SK-N-SH (cell line): ENCODE data around the gene DDRGK1. TPM values are rescaled to one million over a fixed set of nuclear protein-coding genes. Genes with fewer than 3 reads are reported as not detected.
"Not testable (repeated sequence)": the region's sequence is repeated elsewhere in the genome, so short reads cannot be mapped to it uniquely, and the experiment has no call there.

Source experiments
- CTCF ChIA-PET: fragments of 300-600, 350-600 bp; formaldehyde crosslinking; extraction: SDS; loops from one replicate; lab custom pipeline; 2021; lab: Yijun Ruan, JAX
- POLR2A ChIA-PET: fragments of 350-600 bp; sonication (Branson Sonifier 250); formaldehyde crosslinking; extraction: SDS; loops from one replicate; lab custom pipeline; 2020; ENCODE audit warnings: antibody characterized with exemption, inconsistent platforms; lab: Yijun Ruan, JAX
- DNase-seq: peaks from one replicate; pipeline ENCODE4 v3.0.0; 2012
- H2AFZ ChIP-seq: fragments of 200-600 bp; sonication (generic); 2 replicates; pipeline ENCODE4 v1.8.1; 2016; ENCODE audit warnings: antibody characterized with exemption, mild to moderate bottlenecking, low read depth
- H3F3A ChIP-seq: fragments of 200-600 bp; sonication (generic); replicated peaks from 2 replicates; pipeline ENCODE3; 2016; ENCODE audit warnings: antibody characterized with exemption, mild to moderate bottlenecking; ENCODE audit not compliant: insufficient read depth
- H3K27ac ChIP-seq, 2 experiments: fragments of 200-500 bp in 1 of 2; fragments of 200-600 bp in 1 of 2; sonication (Bioruptor generic) in 1 of 2; sonication (generic), shearing (Covaris generic) in 1 of 2; 2 replicates each; pipeline versions ENCODE4 v1.5.1 to v1.6.1; 2014 to 2016; ENCODE audit warnings: low read depth in 2 of 2, inconsistent platforms in 1 of 2, low read length in 1 of 2, mild to moderate bottlenecking in 1 of 2, mixed read lengths in 1 of 2
- H3K27me3 ChIP-seq: fragments of 200-600 bp; sonication (generic), shearing (Covaris generic); 2 replicates; pipeline ENCODE4 v1.6.1; 2016; ENCODE audit warnings: mixed run types; ENCODE audit not compliant: insufficient read depth
- H3K36me3 ChIP-seq, 2 experiments: fragments of 200-500 bp in 1 of 2; fragments of 200-600 bp in 1 of 2; sonication (Bioruptor generic) in 1 of 2; sonication (generic) in 1 of 2; replicated peaks in 1 of 2; 2 replicates each; pipeline versions ENCODE3 to v1.5.1; 2014 to 2016; ENCODE audit warnings: low read length in 1 of 2, mild to moderate bottlenecking in 1 of 2; ENCODE audit not compliant: insufficient read depth in 2 of 2, control insufficient read depth in 1 of 2
- H3K4me1 ChIP-seq, 2 experiments: fragments of 200-500 bp in 1 of 2; fragments of 200-600 bp in 1 of 2; sonication (Bioruptor generic) in 1 of 2; sonication (generic), shearing (Covaris generic) in 1 of 2; 2 replicates each; pipeline versions ENCODE4 v1.5.1 to v1.6.1; 2014 to 2016; ENCODE audit warnings: low read depth in 1 of 2, low read length in 1 of 2, mixed run types in 1 of 2; ENCODE audit not compliant: insufficient read depth in 2 of 2, control insufficient read depth in 1 of 2
- H3K4me2 ChIP-seq: fragments of 200-600 bp; sonication (generic), shearing (Covaris generic); 2 replicates; pipeline ENCODE4 v1.6.1; 2017; ENCODE audit warnings: mixed run types
- H3K4me3 ChIP-seq, 2 experiments: fragments of 200-500 bp in 1 of 2; fragments of 200-600 bp in 1 of 2; sonication (Bioruptor generic) in 1 of 2; sonication (generic), shearing (Covaris generic) in 1 of 2; 2 replicates each; pipeline versions ENCODE4 v1.5.1 to v1.8.1; 2014 to 2016; ENCODE audit warnings: low read depth in 2 of 2, inconsistent platforms in 1 of 2, low read length in 1 of 2, mild to moderate bottlenecking in 1 of 2, mixed read lengths in 1 of 2, moderate library complexity in 1 of 2
- H3K79me2 ChIP-seq: fragments of 200-600 bp; sonication (generic); 2 replicates; pipeline ENCODE4 v1.8.1; 2017; ENCODE audit warnings: mild to moderate bottlenecking; ENCODE audit not compliant: insufficient read depth
- H3K9ac ChIP-seq: fragments of 200-600 bp; sonication (generic); 2 replicates; pipeline ENCODE4 v1.6.1; 2017; ENCODE audit warnings: mixed run types
- H3K9me2 ChIP-seq: fragments of 200-600 bp; sonication (generic); 2 replicates; pipeline ENCODE4 v1.6.1; 2017; ENCODE audit warnings: mixed run types
- H3K9me3 ChIP-seq: fragments of 200-600 bp; sonication (generic); 2 replicates; pipeline ENCODE4 v1.6.1; 2017; ENCODE audit warnings: mixed run types, mild to moderate bottlenecking, moderate library complexity
- H4K20me1 ChIP-seq: fragments of 200-600 bp; sonication (generic); 2 replicates; pipeline ENCODE4 v1.6.1; 2017; ENCODE audit warnings: mild to moderate bottlenecking, mixed run types; ENCODE audit not compliant: insufficient read depth
- CTCF ChIP-seq: fragments of 200-600 bp; sonication (generic); IDR thresholded peaks from 2 replicates; pipeline ENCODE4 v1.6.1; 2017; ENCODE audit warnings: antibody characterized with exemption, mild to moderate bottlenecking, moderate library complexity
- ELF1 ChIP-seq: IDR thresholded peaks from 2 replicates; pipeline ENCODE4 v1.4.0; 2012
- FOXM1 ChIP-seq: IDR thresholded peaks from 2 replicates; pipeline ENCODE4 v1.4.0; 2012; ENCODE audit warnings: low read depth, mild to moderate bottlenecking
- JUND ChIP-seq: IDR thresholded peaks from 2 replicates; pipeline ENCODE4 v1.4.0; 2012
- MAX ChIP-seq: IDR thresholded peaks from 2 replicates; pipeline ENCODE4 v1.4.0; 2012; ENCODE audit warnings: low read depth
- MXI1 ChIP-seq: IDR thresholded peaks from 2 replicates; pipeline ENCODE4 v1.6.1; 2012; ENCODE audit warnings: mild to moderate bottlenecking, low read depth, low read length, improper control_type of control experiment
- PBX3 ChIP-seq: IDR thresholded peaks from 2 replicates; pipeline ENCODE4; 2012
- POLR2AphosphoS5 ChIP-seq: IDR thresholded peaks from 2 replicates; pipeline ENCODE4 v1.6.1; 2012; ENCODE audit warnings: low read depth, low read length
- RAD21 ChIP-seq: IDR thresholded peaks from 2 replicates; pipeline ENCODE4 v1.6.1; 2012; ENCODE audit warnings: mild to moderate bottlenecking, low read length
- RXRA ChIP-seq: IDR thresholded peaks from 2 replicates; pipeline ENCODE4 v1.4.0; 2012; ENCODE audit warnings: low read depth, mild to moderate bottlenecking, borderline replicate concordance
- TAF1 ChIP-seq: IDR thresholded peaks from 2 replicates; pipeline ENCODE4 v1.6.1; 2012; ENCODE audit warnings: low read depth, mild to moderate bottlenecking, low read length, moderate library complexity, borderline replicate concordance
- USF2 ChIP-seq: fragments of 150-350 bp; IDR thresholded peaks from 2 replicates; pipeline ENCODE4 v1.6.1; 2017; ENCODE audit warnings: antibody characterized with exemption, low read length, low read depth, borderline replicate concordance
- WGBS: methylation state at CpG from one replicate; pipeline ENCODE4 v1.1.6; 2017; ENCODE audit warnings: low lambda C conversion rate; 5-methylcytosine and 5-hydroxymethylcytosine counted together
- polyA plus RNA-seq, 3 experiments: library from polyadenylated mRNA; depleted of rRNA; stranded (reverse); fragments of >200 nt; gene quantifications; 2 replicates each; pipeline ENCODE4 v1.2.3, GENCODE V29; 2012

DDRGK1 gene
- polyA plus RNA-seq, 1 of the 3 experiments (the other 2 are of a cell fraction), result 70.6 TPM

- H3K36me3 ChIP-seq, result no peaks in the 10 kb centered on the region
- no peak overlapping the region for H3K4me2 ChIP-seq
- WGBS, result 99% methylated on average over 3 of the region's 3 CpGs
- H3K4me3 ChIP-seq, result no peak overlapping the region
- no peak overlapping the region for H3K27ac ChIP-seq
- CTCF ChIA-PET, result interaction anchor here (0.8 to 2.1 kb wide), 2 partner anchors 9 to 35 kb away, joined by 3 to 6 read pairs; no protein-coding TSS in a partner anchor
- DNase-seq, result no peak
- POLR2A ChIA-PET, result no interaction called here
- H3K27me3 ChIP-seq, result no peaks in the 10 kb centered on the region
- peaks cover 10% of the 10 kb centered on the region for H3F3A ChIP-seq
- no peaks in the 10 kb centered on the region for H3K79me2 ChIP-seq
- H3K9me2 ChIP-seq, result no peaks in the 10 kb centered on the region
- H3K9me3 ChIP-seq, result no peaks in the 10 kb centered on the region
- no peak overlapping the region for H3K9ac ChIP-seq
- no peaks in the 10 kb centered on the region for H4K20me1 ChIP-seq
- no peak for TF ChIP-seq POLR2AphosphoS5
- TF ChIP-seq JUND, result no peak
- TF ChIP-seq PBX3, result no peak
- TF ChIP-seq RXRA, result no peak
- no peak for TF ChIP-seq FOXM1
- TF ChIP-seq USF2, result no peak
- TF ChIP-seq CTCF, result no peak
- TF ChIP-seq RAD21, result no peak
- TF ChIP-seq MXI1, result no peak
- no peak for TF ChIP-seq ELF1
- TF ChIP-seq MAX, result no peak
- TF ChIP-seq TAF1, result no peak
- no peaks in the 10 kb centered on the region for H3K4me1 ChIP-seq
- no peak overlapping the region for H2AFZ ChIP-seq
These were observed 20.4 kb downstream of the DDRGK1 start for GRCh38 chr20:3183896-3184612.

- H3K27ac ChIP-seq, H3K9ac ChIP-seq, H3K79me2 ChIP-seq, H3K36me3 ChIP-seq, POLR2A ChIA-PET, H3K4me1 ChIP-seq, H3K4me2 ChIP-seq, H4K20me1 ChIP-seq, H3K4me3 ChIP-seq, H2AFZ ChIP-seq, DNase-seq, H3K27me3 ChIP-seq, CTCF ChIA-PET, H3K9me3 ChIP-seq, H3K9me2 ChIP-seq: not testable (repeated sequence)
- peaks cover 12% of the 10 kb centered on the region for H3F3A ChIP-seq
- WGBS, result over 99% methylated on average over 5 of the region's 5 CpGs
These were observed 22.1 kb downstream of the DDRGK1 start for GRCh38 chr20:3182429-3182828.
